ENCODE data around the gene PCDHB13.
"Not testable (repeated sequence)": the region's sequence is repeated elsewhere in the genome, so short reads cannot be mapped to it uniquely, and the experiment has no call there.

DNA sequence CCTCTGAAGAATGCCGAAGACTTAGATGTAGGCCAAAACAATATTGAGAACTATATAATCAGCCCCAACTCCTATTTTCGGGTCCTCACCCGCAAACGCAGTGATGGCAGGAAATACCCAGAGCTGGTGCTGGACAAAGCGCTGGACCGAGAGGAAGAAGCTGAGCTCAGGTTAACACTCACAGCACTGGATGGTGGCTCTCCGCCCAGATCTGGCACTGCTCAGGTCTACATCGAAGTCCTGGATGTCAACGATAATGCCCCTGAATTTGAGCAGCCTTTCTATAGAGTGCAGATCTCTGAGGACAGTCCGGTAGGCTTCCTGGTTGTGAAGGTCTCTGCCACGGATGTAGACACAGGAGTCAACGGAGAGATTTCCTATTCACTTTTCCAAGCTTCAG, 864 bp downstream of the PCDHB13 start:
- TF ChIP-seq, protein P1, sequence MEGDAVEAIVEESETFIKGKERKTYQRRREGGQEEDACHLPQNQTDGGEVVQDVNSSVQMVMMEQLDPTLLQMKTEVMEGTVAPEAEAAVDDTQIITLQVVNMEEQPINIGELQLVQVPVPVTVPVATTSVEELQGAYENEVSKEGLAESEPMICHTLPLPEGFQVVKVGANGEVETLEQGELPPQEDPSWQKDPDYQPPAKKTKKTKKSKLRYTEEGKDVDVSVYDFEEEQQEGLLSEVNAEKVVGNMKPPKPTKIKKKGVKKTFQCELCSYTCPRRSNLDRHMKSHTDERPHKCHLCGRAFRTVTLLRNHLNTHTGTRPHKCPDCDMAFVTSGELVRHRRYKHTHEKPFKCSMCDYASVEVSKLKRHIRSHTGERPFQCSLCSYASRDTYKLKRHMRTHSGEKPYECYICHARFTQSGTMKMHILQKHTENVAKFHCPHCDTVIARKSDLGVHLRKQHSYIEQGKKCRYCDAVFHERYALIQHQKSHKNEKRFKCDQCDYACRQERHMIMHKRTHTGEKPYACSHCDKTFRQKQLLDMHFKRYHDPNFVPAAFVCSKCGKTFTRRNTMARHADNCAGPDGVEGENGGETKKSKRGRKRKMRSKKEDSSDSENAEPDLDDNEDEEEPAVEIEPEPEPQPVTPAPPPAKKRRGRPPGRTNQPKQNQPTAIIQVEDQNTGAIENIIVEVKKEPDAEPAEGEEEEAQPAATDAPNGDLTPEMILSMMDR (conservative IDR thresholded peaks at IDR 0.05; ENCODE audit: low read depth, low read length): not testable (repeated sequence)
- TF ChIP-seq EZH2 (IDR thresholded peaks at IDR 0.05; ENCODE audit: low read length, unreplicated experiment); EZH2phosphoT487 (IDR thresholded peaks at IDR 0.05; ENCODE audit: borderline replicate concordance, low read length): not testable (repeated sequence)
